GM23248 (cell line): ENCODE data around the gene DHRS12. TPM values are rescaled to one million over a fixed set of nuclear protein-coding genes. Genes with fewer than 3 reads are reported as not detected.

ENCODE experiments used
- DNase-seq: peaks from one replicate; pipeline ENCODE4 v3.0.0-alpha.2; 2015
- H2AFZ ChIP-seq: fragments of 200-600 bp; sonication (generic); 2 replicates; pipeline ENCODE4 v1.6.1; 2016; ENCODE audit warnings: antibody characterized with exemption
- H3F3A ChIP-seq: fragments of 200-600 bp; sonication (generic); 2 replicates; pipeline ENCODE4 v1.6.1; 2016; ENCODE audit warnings: mild to moderate bottlenecking, antibody characterized with exemption, mixed run types; ENCODE audit not compliant: insufficient read depth
- H3K27ac ChIP-seq: fragments of 200-600 bp; sonication (generic); 2 replicates; pipeline ENCODE4 v1.5.1; 2016; ENCODE audit warnings: mild to moderate bottlenecking
- H3K27me3 ChIP-seq: fragments of 200-600 bp; sonication (generic); replicated peaks from 2 replicates; pipeline ENCODE4 v1.6.1; 2016; ENCODE audit warnings: mild to moderate bottlenecking; ENCODE audit not compliant: insufficient read depth
- H3K36me3 ChIP-seq: fragments of 200-600 bp; sonication (generic); 2 replicates; pipeline ENCODE4 v1.6.1; 2016; ENCODE audit warnings: low read depth, mild to moderate bottlenecking
- H3K4me1 ChIP-seq: fragments of 200-600 bp; sonication (generic); 2 replicates; pipeline ENCODE4 v1.6.1; 2016; ENCODE audit warnings: mild to moderate bottlenecking; ENCODE audit not compliant: insufficient read depth
- H3K4me2 ChIP-seq: fragments of 200-600 bp; sonication (generic); one replicate; pipeline ENCODE4 v1.6.1; 2016; ENCODE audit warnings: mild to moderate bottlenecking; ENCODE audit not compliant: unreplicated experiment
- H3K4me3 ChIP-seq: fragments of 200-600 bp; sonication (generic); 2 replicates; pipeline ENCODE4 v1.5.1; 2016; ENCODE audit warnings: mild to moderate bottlenecking
- H3K79me2 ChIP-seq: fragments of 200-600 bp; sonication (generic); 2 replicates; pipeline ENCODE4 v1.6.1; 2016; ENCODE audit warnings: mild to moderate bottlenecking; ENCODE audit not compliant: insufficient read depth
- H3K9ac ChIP-seq: fragments of 200-600 bp; sonication (generic); 2 replicates; pipeline ENCODE4 v1.6.1; 2016; ENCODE audit warnings: mild to moderate bottlenecking
- H3K9me2 ChIP-seq: fragments of 200-600 bp; sonication (generic); 2 replicates; pipeline ENCODE4 v1.6.1; 2016; ENCODE audit warnings: mixed run types, mild to moderate bottlenecking, moderate library complexity; ENCODE audit not compliant: insufficient read depth
- H3K9me3 ChIP-seq: fragments of 200-600 bp; sonication (generic); one replicate; pipeline ENCODE4 v1.6.1; 2017; ENCODE audit warnings: low read depth
- H4K20me1 ChIP-seq: fragments of 200-600 bp; sonication (generic); 2 replicates; pipeline ENCODE4 v1.6.0; 2016; ENCODE audit not compliant: insufficient read depth
- EZH2 ChIP-seq: fragments of 200-600 bp; sonication (generic); IDR thresholded peaks from 2 replicates; pipeline ENCODE4 v1.6.1; 2018; ENCODE audit warnings: antibody characterized with exemption, mild to moderate bottlenecking; ENCODE audit not compliant: insufficient read depth, poor library complexity, severe bottlenecking
- EZH2phosphoT487 ChIP-seq: fragments of 200-600 bp; sonication (generic); IDR thresholded peaks from 2 replicates; pipeline ENCODE4 v1.6.1; 2018; ENCODE audit warnings: antibody characterized with exemption, moderate library complexity, mild to moderate bottlenecking, low read depth; ENCODE audit not compliant: insufficient read depth
- WGBS, 2 experiments: methylation state at CpG; one replicate each; pipeline ENCODE4 v1.1.6; 2015 to 2017; ENCODE audit warnings: low lambda C conversion rate in 2 of 2, low coverage in 1 of 2; ENCODE audit errors: missing lambda C conversion rate in 2 of 2; 5-methylcytosine and 5-hydroxymethylcytosine counted together
- in situ Hi-C: fragments of 300-500 bp; cut with MboI; formaldehyde crosslinking; loops from 2 replicates; pipeline ENCODE4 v1.15.0; 2020
- polyA plus RNA-seq: library from polyadenylated mRNA; unstranded; fragments of >200 nt; fragmentation: Nextera tagmentation; extraction: Ambion mirVana; gene quantifications from 2 replicates; pipeline ENCODE4 v1.2.1, GENCODE V29; 2016
- total RNA-seq: library from RNA; depleted of rRNA; stranded (reverse); fragments of >200 nt; shearing (Covaris generic); gene quantifications from 2 replicates; pipeline ENCODE4 v1.2.3, GENCODE V29; 2014

Gene DHRS12
- total and polyA plus RNA-seq, 2 experiments from 2014 or later: 5.7 to 13.3 TPM

GRCh38 chr13:51733374-51734298 lies 70.3 kb downstream of the DHRS12 start:
- peaks cover 60% of the 10 kb centered on the region for H3K4me1 ChIP-seq
- peak; percentile 47 for DNase-seq
- H3K9ac ChIP-seq: no peak overlapping the region

GRCh38 chr13:51731759-51732158 lies 72.2 kb downstream of the DHRS12 start:
- no peak for TF ChIP-seq EZH2
- TF ChIP-seq EZH2phosphoT487: no peak
- in situ Hi-C loops: loop anchor here (10.0 kb wide), 1 partner anchor 287 kb away; no protein-coding TSS in a partner anchor

More at GRCh38 chr13:51733374-51734298, 70.3 kb downstream of the DHRS12 start:
- Histone ChIP-seq H3K27ac (peak overlapping the region; percentile 46; the same call in 1 of the 2 replicates), H4K20me1 (no peaks in the 10 kb centered on the region), H3K79me2 (peaks cover 56% of the 10 kb centered on the region), H3K4me2 (peak overlapping the region; percentile 59), H3K27me3 (no peaks in the 10 kb centered on the region), H3K36me3 (0 out of 2 replicates have a peak, but pooled peaks cover 4% of the 10 kb centered on the region), H3F3A (peaks cover 50% of the 10 kb centered on the region), H3K9me2 (no peaks in the 10 kb centered on the region), H2AFZ (no peak overlapping the region), H3K9me3 (no peaks in the 10 kb centered on the region), H3K4me3 (no peak overlapping the region)
- TF ChIP-seq EZH2phosphoT487 (no peak), EZH2 (no peak)
- WGBS, 2 experiments: 67 to 69% methylated on average over 3 of the region's 3 CpGs
- in situ Hi-C loops: loop anchor here (10.0 kb wide), 1 partner anchor 289 kb away; no protein-coding TSS in a partner anchor

GRCh38 chr13:51730927-51731326 lies 73.0 kb downstream of the DHRS12 start:
- no peak for TF ChIP-seq EZH2phosphoT487
- TF ChIP-seq EZH2: no peak
- H3K4me3 ChIP-seq: peak overlapping the region; percentile 52; the same call in 1 of the 2 replicates
- H3K9me3 ChIP-seq: no peaks in the 10 kb centered on the region
- H3K4me1 ChIP-seq: peaks cover 87% of the 10 kb centered on the region
- peaks cover 49% of the 10 kb centered on the region for H3K79me2 ChIP-seq
- H3K36me3 ChIP-seq: peaks cover 10% of the 10 kb centered on the region; the same call in 1 of the 2 replicates
- no peak overlapping the region for H2AFZ ChIP-seq
- no peaks in the 10 kb centered on the region for H4K20me1 ChIP-seq
- DNase-seq: no peak
- in situ Hi-C loops: loop anchor here (10.0 kb wide), 1 partner anchor 286 kb away; no protein-coding TSS in a partner anchor
- no peaks in the 10 kb centered on the region for H3K27me3 ChIP-seq
- WGBS, 2 experiments: 91 to 100% methylated on average over 1 of the region's 1 CpG
- peak overlapping the region; percentile 100 for H3K27ac ChIP-seq
- H3K9ac ChIP-seq: peak overlapping the region; percentile 79
- peak overlapping the region; percentile 3 for H3K4me2 ChIP-seq
- peaks cover 71% of the 10 kb centered on the region for H3F3A ChIP-seq
- H3K9me2 ChIP-seq: no peaks in the 10 kb centered on the region

More at GRCh38 chr13:51731759-51732158, 72.2 kb downstream of the DHRS12 start:
- peaks cover 51% of the 10 kb centered on the region for H3K79me2 ChIP-seq
- H3K4me1 ChIP-seq: peaks cover 79% of the 10 kb centered on the region
- no peak overlapping the region for H2AFZ ChIP-seq
- DNase-seq: peak; percentile 80
- H3K9me2 ChIP-seq: no peaks in the 10 kb centered on the region
- no peaks in the 10 kb centered on the region for H3K9me3 ChIP-seq
- peak overlapping the region; percentile 79; the same call in 1 of the 2 replicates for H3K9ac ChIP-seq
- no peaks in the 10 kb centered on the region for H3K27me3 ChIP-seq
- peaks cover 12% of the 10 kb centered on the region; the same call in 1 of the 2 replicates for H3K36me3 ChIP-seq
- no peak overlapping the region for H3K4me3 ChIP-seq
- H3K4me2 ChIP-seq: peak overlapping the region; percentile 3
- peak overlapping the region; percentile 100 for H3K27ac ChIP-seq
- 49 to 54% methylated on average over 4 of the region's 4 CpGs for WGBS, 2 experiments
- H3F3A ChIP-seq: peaks cover 64% of the 10 kb centered on the region
- no peaks in the 10 kb centered on the region for H4K20me1 ChIP-seq

- peaks cover 82% of the 10 kb centered on the region for H3K4me1 ChIP-seq
- no peaks in the 10 kb centered on the region for H4K20me1 ChIP-seq
- no peaks in the 10 kb centered on the region for H3K9me3 ChIP-seq
- H3K79me2 ChIP-seq: peaks cover 58% of the 10 kb centered on the region
- peak overlapping the region; percentile 80 for H3K4me2 ChIP-seq
- in situ Hi-C loops: loop anchor here (10.0 kb wide), 1 partner anchor 285 kb away; no protein-coding TSS in a partner anchor
- peak; percentile 93 for DNase-seq
- H3K27ac ChIP-seq: peak overlapping the region; percentile 100
- peaks cover 68% of the 10 kb centered on the region for H3F3A ChIP-seq
- H3K9ac ChIP-seq: peak overlapping the region; percentile 79
- peak overlapping the region; percentile 52 for H3K4me3 ChIP-seq
- 11 to 12% methylated on average over 11 of the region's 11 CpGs for WGBS, 2 experiments
- no peaks in the 10 kb centered on the region for H3K27me3 ChIP-seq
- H3K9me2 ChIP-seq: no peaks in the 10 kb centered on the region
- H2AFZ ChIP-seq: peak overlapping the region; percentile 20; the same call in 1 of the 2 replicates
- TF ChIP-seq EZH2phosphoT487 (no peak), EZH2 (no peak)
- H3K36me3 ChIP-seq: peaks cover 10% of the 10 kb centered on the region; the same call in 1 of the 2 replicates
Measured at GRCh38 chr13:51729866-51730553, 74.0 kb downstream of the DHRS12 start.
